Thyroid gland (tissue), 4 donors: Measurements from ENCODE around the gene PLSCR1.

Experiments used
- POLR2A ChIP-seq, 2 donors: fragments of 450-650 bp; IDR thresholded peaks; one replicate each; pipeline ENCODE4 v1.6.1; 2017; ENCODE audit warnings: antibody characterized with exemption in 2 of 2, mild to moderate bottlenecking in 2 of 2, moderate library complexity in 1 of 2
- TF ChIP-seq, protein P1 (sequence below), 6 experiments: fragments of 200-600 bp in 3 of 6; fragments of 450-650 bp in 3 of 6; sonication (generic) in 3 of 6; IDR thresholded peaks; one replicate each; pipeline ENCODE4 v1.5.1; 2016 to 2019; ENCODE audit warnings: antibody characterized with exemption in 6 of 6, mild to moderate bottlenecking in 2 of 6, inconsistent platforms in 1 of 6, moderate library complexity in 1 of 6

DNA sequence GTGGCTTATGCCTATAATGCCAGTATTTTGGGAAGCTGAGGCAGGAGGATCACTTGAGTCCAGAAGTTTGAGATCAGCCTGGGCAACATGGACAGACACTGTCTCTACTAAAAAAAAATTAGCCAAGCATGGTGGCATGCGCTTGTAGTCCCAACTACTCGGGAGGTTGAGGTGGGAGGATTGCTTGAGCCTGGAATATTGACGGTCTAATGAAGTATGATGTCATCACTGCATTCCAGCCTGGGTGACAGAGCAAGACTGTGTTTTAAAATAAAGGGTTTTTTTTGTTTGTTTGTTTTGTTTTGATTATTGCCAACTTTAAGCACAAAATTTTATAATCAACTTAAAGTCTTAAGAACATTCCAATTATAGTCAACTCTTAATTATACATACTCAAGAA lies 6.8 kb downstream of the PLSCR1 start:
- TF ChIP-seq, protein P1, sequence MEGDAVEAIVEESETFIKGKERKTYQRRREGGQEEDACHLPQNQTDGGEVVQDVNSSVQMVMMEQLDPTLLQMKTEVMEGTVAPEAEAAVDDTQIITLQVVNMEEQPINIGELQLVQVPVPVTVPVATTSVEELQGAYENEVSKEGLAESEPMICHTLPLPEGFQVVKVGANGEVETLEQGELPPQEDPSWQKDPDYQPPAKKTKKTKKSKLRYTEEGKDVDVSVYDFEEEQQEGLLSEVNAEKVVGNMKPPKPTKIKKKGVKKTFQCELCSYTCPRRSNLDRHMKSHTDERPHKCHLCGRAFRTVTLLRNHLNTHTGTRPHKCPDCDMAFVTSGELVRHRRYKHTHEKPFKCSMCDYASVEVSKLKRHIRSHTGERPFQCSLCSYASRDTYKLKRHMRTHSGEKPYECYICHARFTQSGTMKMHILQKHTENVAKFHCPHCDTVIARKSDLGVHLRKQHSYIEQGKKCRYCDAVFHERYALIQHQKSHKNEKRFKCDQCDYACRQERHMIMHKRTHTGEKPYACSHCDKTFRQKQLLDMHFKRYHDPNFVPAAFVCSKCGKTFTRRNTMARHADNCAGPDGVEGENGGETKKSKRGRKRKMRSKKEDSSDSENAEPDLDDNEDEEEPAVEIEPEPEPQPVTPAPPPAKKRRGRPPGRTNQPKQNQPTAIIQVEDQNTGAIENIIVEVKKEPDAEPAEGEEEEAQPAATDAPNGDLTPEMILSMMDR (IDR thresholded peaks at IDR 0.05) = no peak
- no peak for TF ChIP-seq POLR2A (IDR thresholded peaks at IDR 0.05)
